Effector CD8-positive, alpha-beta T cell (primary cell): ENCODE results near the gene RBM26.

Experiments
- DNase-seq: peaks from one replicate; lab custom pipeline; 2025; lab: John Stamatoyannopoulos, UW
- total RNA-seq, 4 experiments: gene quantifications; one replicate each; lab custom pipeline; 2026; lab: John Stamatoyannopoulos, UW

The RBM26 gene
- total RNA-seq = 132 to 226 (median 158) reads per million in 4 experiments

- DNase-seq = peak; percentile 92
These were observed at the start of gene RBM26 for GRCh38 chr13:79405831-79406596. Gene RBM26 (minus strand): TSS chr13:79406255. CDS start chr13:79405774, 481 bp downstream.

DNA sequence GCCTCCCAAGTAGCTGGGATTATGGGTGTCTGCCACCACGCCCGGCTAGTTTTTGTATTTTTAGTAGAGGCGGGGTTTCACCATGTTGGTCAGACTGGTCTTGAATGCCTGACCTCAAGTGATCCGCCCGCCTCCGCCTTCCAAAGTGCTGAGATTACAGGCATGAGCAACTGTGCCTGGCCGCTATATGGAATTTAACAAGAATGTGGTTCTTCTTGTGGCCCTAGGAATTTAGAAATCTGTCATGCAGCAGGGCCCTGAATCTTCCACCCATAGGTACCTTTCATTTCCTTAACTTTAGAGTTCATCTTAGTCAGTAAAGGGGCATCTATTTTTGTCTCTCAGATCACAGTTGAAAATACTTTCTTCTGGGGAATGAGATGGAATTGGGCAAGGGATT, 49.3 kb upstream of the RBM26 start:
- no peak for DNase-seq

GRCh38 chr13:79452239-79452913, 46.3 kb upstream of the RBM26 start:
- DNase-seq = no peak

- DNase-seq = peak; percentile 43
These were observed 45.5 kb upstream of the RBM26 start for GRCh38 chr13:79451500-79451962.

DNA sequence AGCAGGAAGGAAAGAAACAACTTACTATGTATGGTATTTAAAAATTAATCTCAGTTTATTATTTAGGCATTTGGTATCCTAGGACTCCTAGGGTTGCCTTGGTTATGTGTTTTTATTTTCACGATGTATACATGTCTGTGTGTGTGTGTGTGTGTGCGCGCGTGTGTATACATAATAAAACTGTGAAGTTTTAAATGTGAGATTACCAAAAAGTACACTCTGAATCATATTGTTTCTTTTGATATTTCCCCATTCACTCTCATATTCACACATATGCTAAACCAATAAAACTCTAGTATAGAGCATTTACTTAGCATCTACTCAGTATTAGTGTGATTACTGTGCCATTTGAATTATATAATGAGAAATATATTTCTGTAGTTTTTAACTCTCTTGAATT, 44.1 kb upstream of the RBM26 start:
- DNase-seq = no peak

GRCh38 chr13:79448413-79448812, 42.4 kb upstream of the RBM26 start:
- no peak for DNase-seq

DNA sequence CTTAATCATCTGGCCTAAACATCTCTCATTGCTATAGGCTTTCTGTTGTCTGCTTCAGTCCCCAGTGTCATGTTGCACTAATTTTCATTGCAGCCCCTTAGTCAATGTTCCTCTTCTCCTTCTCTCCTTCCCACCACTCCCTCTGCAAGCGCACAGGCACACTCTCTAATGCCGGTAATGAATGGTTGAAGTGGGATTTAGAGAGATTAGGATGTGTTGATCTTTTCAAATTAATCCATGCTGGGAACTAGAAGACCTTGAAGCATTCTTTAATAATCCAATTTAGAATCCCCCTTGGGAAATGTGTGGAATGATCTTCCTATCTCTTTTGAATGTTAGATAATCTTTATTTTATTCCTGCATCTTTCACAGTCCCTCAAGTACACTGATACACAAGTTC, 41.7 kb upstream of the RBM26 start:
- no peak for DNase-seq

GRCh38 chr13:79447141-79447540, 41.1 kb upstream of the RBM26 start:
- no peak for DNase-seq

- no peak for DNase-seq
These were observed 40.1 kb upstream of the RBM26 start for GRCh38 chr13:79445968-79446645.

DNA sequence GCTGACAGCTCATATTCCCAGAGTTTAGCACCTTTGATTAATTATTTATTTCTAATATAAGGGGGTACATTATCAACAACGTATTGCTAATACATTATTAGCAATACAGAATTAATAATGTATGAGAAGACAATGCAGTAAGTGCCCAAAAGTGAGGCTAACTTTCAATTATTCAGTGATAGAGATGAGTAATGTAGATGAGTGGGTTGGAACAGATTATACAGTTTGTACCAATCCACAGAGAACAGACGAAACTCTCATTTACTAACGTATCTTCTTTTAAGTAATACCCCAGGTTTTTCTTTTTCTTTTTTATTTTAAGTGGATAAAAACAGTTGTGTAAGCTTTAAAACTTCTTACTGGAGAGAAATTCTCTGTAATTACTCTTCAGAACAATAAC, 36.7 kb upstream of the RBM26 start:
- no peak for DNase-seq

- no peak for DNase-seq
These were observed 36.2 kb upstream of the RBM26 start for GRCh38 chr13:79442221-79442620.

GRCh38 chr13:79440958-79441528, 35.0 kb upstream of the RBM26 start:
- DNase-seq = no peak

DNA sequence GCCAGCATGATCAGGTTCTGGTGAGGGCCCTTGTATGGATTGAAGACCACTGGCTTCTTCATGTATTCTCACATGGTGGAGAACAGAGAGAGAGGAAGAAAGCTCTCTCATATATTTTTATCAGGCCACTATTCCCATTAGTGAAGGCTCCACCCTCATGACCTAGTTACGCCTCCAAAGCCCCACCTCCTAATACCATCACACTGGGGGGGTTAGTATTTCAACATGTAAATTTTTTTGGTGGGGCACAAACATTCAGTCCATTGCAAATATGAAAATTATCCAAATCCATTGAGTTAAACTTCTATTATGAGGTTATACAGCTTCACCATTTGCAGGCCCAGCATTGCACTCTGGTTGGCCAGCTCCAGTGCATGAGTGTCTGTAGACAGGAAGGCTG, 33.2 kb upstream of the RBM26 start:
- DNase-seq = no peak

GRCh38 chr13:79435561-79435990, 29.5 kb upstream of the RBM26 start:
- DNase-seq = no peak

GRCh38 chr13:79434556-79434955, 28.5 kb upstream of the RBM26 start:
- DNase-seq = no peak

- DNase-seq = no peak
These were observed 26.9 kb upstream of the RBM26 start for GRCh38 chr13:79432992-79433391.

GRCh38 chr13:79432086-79432485, 26.0 kb upstream of the RBM26 start:
- DNase-seq = no peak

DNA sequence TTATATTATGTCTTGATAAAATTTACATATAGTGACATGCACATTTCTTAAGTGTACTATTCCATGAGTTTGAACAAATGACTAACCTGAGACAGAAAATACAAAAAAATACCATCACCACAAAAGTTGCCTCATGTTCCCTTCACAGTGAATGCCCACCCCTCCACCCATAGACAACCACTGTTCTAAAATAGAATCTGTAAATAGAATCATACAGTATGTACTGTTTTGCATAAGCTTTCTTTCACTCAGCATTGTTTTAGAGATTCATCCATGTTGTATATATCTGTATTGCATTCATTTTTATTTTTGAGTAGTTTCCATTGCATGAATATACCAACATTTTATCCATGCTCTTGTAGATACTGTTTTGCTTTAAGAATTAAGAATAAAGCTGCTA, 23.3 kb upstream of the RBM26 start:
- DNase-seq = no peak

GRCh38 chr13:79427883-79428282, 21.8 kb upstream of the RBM26 start:
- no peak for DNase-seq

GRCh38 chr13:79427265-79427664, 21.2 kb upstream of the RBM26 start:
- DNase-seq = no peak

DNA sequence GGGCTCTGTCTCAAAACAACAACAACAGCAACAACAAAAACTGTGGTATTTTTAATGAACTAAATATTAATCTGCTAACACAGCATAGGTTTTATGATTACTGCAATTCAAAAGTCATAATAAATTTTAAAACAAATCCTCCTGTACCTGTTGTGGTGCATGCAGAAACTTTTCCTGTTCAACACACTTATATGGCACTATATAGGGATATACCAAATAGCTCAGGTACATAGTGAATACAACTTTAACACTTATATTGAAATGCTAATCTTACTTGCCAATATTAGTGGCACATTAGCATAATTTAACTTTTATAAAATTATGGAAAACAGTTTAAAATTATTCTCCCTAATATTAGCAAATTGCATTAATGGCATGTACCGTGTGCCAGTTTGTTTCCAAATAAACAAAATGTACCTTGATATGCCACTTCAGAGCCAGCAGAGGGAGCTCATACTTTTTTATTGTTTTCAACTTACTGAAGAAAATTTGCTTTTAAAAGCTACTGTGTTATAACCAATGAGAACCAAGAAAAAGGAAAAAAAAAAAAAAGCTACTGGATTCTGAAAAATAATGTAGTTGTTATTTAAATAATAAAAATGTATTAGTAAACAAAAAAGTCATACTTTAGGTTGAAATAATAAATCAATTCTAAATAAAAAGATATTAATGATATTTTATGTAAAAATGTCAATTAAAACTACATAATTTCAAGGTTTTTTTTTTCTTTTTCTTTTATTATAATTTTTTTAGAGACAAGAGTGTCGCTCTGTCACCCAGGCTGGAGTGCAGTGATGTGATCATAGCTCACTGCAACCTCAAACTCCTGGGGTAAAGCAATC, 18.0 kb upstream of the RBM26 start:
- DNase-seq = no peak
